ENCODE data around the gene REPIN1.

GRCh38 chr7:150332852-150333635 lies 35.6 kb upstream of the REPIN1 start:
- no peak for TF ChIP-seq YY1 (IDR thresholded peaks at IDR 0.05; ENCODE audit: low read depth)
- TF ChIP-seq CTCF (IDR thresholded peaks at IDR 0.05) = no peak
- TF ChIP-seq FOXM1 (IDR thresholded peaks at IDR 0.05; ENCODE audit: low read depth) = no peak
- TF ChIP-seq RAD21 (IDR thresholded peaks at IDR 0.05; ENCODE audit: low read length) = no peak
- TF ChIP-seq SMC3 (IDR thresholded peaks at IDR 0.05; ENCODE audit: low read depth, low read length) = no peak
- TF ChIP-seq SIN3A (IDR thresholded peaks at IDR 0.05; ENCODE audit: borderline replicate concordance, low read depth, low read length) = no peak
- TF ChIP-seq, protein P1, sequence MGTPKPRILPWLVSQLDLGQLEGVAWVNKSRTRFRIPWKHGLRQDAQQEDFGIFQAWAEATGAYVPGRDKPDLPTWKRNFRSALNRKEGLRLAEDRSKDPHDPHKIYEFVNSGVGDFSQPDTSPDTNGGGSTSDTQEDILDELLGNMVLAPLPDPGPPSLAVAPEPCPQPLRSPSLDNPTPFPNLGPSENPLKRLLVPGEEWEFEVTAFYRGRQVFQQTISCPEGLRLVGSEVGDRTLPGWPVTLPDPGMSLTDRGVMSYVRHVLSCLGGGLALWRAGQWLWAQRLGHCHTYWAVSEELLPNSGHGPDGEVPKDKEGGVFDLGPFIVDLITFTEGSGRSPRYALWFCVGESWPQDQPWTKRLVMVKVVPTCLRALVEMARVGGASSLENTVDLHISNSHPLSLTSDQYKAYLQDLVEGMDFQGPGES (IDR thresholded peaks at IDR 0.05; ENCODE audit: low read depth, low read length) = no peak
- TF ChIP-seq RFX5 (IDR thresholded peaks at IDR 0.05; ENCODE audit: low read length) = no peak
- TF ChIP-seq, protein P2, sequence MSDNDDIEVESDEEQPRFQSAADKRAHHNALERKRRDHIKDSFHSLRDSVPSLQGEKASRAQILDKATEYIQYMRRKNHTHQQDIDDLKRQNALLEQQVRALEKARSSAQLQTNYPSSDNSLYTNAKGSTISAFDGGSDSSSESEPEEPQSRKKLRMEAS (IDR thresholded peaks at IDR 0.05; ENCODE audit: low read depth) = no peak
